Measurements from ENCODE around the gene ZNF716.
A peak's percentile ranks its signal among the peaks of the same experiment; 100 is the strongest.
"Not testable (repeated sequence)": the region's sequence is repeated elsewhere in the genome, so short reads cannot be mapped to it uniquely, and the experiment has no call there.

Gene ZNF716

GRCh38 chr7:57438244-57438643 lies 11.7 kb upstream of the ZNF716 start:
- H3K4me2 ChIP-seq (ENCODE audit: low read length) = no peak overlapping the region
- H3K27ac ChIP-seq (ENCODE audit: low read depth, low read length, poor library complexity, severe bottlenecking) = no peak overlapping the region
- TF ChIP-seq CTCF (IDR thresholded peaks at IDR 0.05; ENCODE audit: low read length) (no peak), EZH2 (IDR thresholded peaks at IDR 0.05; ENCODE audit: borderline replicate concordance, low read length) (no peak)
- H2AFZ ChIP-seq (ENCODE audit: low read length) = no peak overlapping the region
- no peaks in the 10 kb centered on the region for H4K20me1 ChIP-seq (ENCODE audit: insufficient read depth, low read length)
- H3K27me3 ChIP-seq (ENCODE audit: insufficient read depth, low read length) = no peaks in the 10 kb centered on the region
- H3K9me2 ChIP-seq (ENCODE audit: low read depth, low read length) = no peaks in the 10 kb centered on the region
- no peaks in the 10 kb centered on the region for H3K79me2 ChIP-seq (ENCODE audit: insufficient read depth, low read length)
- no peaks in the 10 kb centered on the region for H3K36me3 ChIP-seq (ENCODE audit: insufficient read depth, low read length)
- H3K9me3 ChIP-seq (ENCODE audit: low read length) = no peaks in the 10 kb centered on the region
- no peaks in the 10 kb centered on the region for H3K4me1 ChIP-seq (ENCODE audit: insufficient read depth, low read length, severe bottlenecking)
- no peak overlapping the region for H3K9ac ChIP-seq (ENCODE audit: low read length)
- no peak overlapping the region for H3K4me3 ChIP-seq (ENCODE audit: low read depth, low read length, poor library complexity, severe bottlenecking)
- no peaks in the 10 kb centered on the region for H3F3A ChIP-seq (ENCODE audit: insufficient read depth, low read length)

GRCh38 chr7:57443567-57443966 lies 6.4 kb upstream of the ZNF716 start:
- H4K20me1 ChIP-seq (ENCODE audit: insufficient read depth, low read length) = no peaks in the 10 kb centered on the region
- no peaks in the 10 kb centered on the region for H3K27me3 ChIP-seq (ENCODE audit: insufficient read depth, low read length)
- H3K79me2 ChIP-seq (ENCODE audit: insufficient read depth, low read length) = no peaks in the 10 kb centered on the region
- H3K9me3 ChIP-seq (ENCODE audit: low read length) = no peaks in the 10 kb centered on the region
- H3F3A ChIP-seq (ENCODE audit: insufficient read depth, low read length) = no peaks in the 10 kb centered on the region
- H3K27ac ChIP-seq (ENCODE audit: low read depth, low read length, poor library complexity, severe bottlenecking) = no peak overlapping the region
- no peak overlapping the region for H3K4me2 ChIP-seq (ENCODE audit: low read length)
- no peak overlapping the region for H3K4me3 ChIP-seq (ENCODE audit: low read depth, low read length, poor library complexity, severe bottlenecking)
- H3K4me1 ChIP-seq (ENCODE audit: insufficient read depth, low read length, severe bottlenecking) = no peaks in the 10 kb centered on the region
- no peak overlapping the region for H2AFZ ChIP-seq (ENCODE audit: low read length)
- H3K36me3 ChIP-seq (ENCODE audit: insufficient read depth, low read length) = no peaks in the 10 kb centered on the region
- TF ChIP-seq CTCF (IDR thresholded peaks at IDR 0.05; ENCODE audit: low read length) = no peak
- no peak for TF ChIP-seq EZH2 (IDR thresholded peaks at IDR 0.05; ENCODE audit: borderline replicate concordance, low read length)
- no peaks in the 10 kb centered on the region for H3K9me2 ChIP-seq (ENCODE audit: low read depth, low read length)
- H3K9ac ChIP-seq (ENCODE audit: low read length) = no peak overlapping the region

GRCh38 chr7:57469186-57469828 lies 19.3 kb downstream of the ZNF716 start:
- H3K27me3 ChIP-seq (ENCODE audit: insufficient read depth, low read length); H3K4me3 ChIP-seq (ENCODE audit: low read depth, low read length, poor library complexity, severe bottlenecking); H4K20me1 ChIP-seq (ENCODE audit: insufficient read depth, low read length); H3K79me2 ChIP-seq (ENCODE audit: insufficient read depth, low read length); H3K9me2 ChIP-seq (ENCODE audit: low read depth, low read length); H3K4me2 ChIP-seq (ENCODE audit: low read length); H3F3A ChIP-seq (ENCODE audit: insufficient read depth, low read length); H3K4me1 ChIP-seq (ENCODE audit: insufficient read depth, low read length, severe bottlenecking); H2AFZ ChIP-seq (ENCODE audit: low read length); H3K9ac ChIP-seq (ENCODE audit: low read length); H3K36me3 ChIP-seq (ENCODE audit: insufficient read depth, low read length); H3K27ac ChIP-seq (ENCODE audit: low read depth, low read length, poor library complexity, severe bottlenecking): not testable (repeated sequence)
- H3K9me3 ChIP-seq (ENCODE audit: low read length) = peaks cover 39% of the 10 kb centered on the region

- H3K27ac ChIP-seq (ENCODE audit: low read depth, low read length, poor library complexity, severe bottlenecking); H3K9me3 ChIP-seq (ENCODE audit: low read length); H3K4me1 ChIP-seq (ENCODE audit: insufficient read depth, low read length, severe bottlenecking); H4K20me1 ChIP-seq (ENCODE audit: insufficient read depth, low read length); H3K36me3 ChIP-seq (ENCODE audit: insufficient read depth, low read length); H3F3A ChIP-seq (ENCODE audit: insufficient read depth, low read length); H3K79me2 ChIP-seq (ENCODE audit: insufficient read depth, low read length); H3K9me2 ChIP-seq (ENCODE audit: low read depth, low read length); H3K4me3 ChIP-seq (ENCODE audit: low read depth, low read length, poor library complexity, severe bottlenecking); H2AFZ ChIP-seq (ENCODE audit: low read length); H3K9ac ChIP-seq (ENCODE audit: low read length); H3K27me3 ChIP-seq (ENCODE audit: insufficient read depth, low read length); H3K4me2 ChIP-seq (ENCODE audit: low read length): not testable (repeated sequence)
- TF ChIP-seq CTCF (IDR thresholded peaks at IDR 0.05; ENCODE audit: low read length) = peak; percentile 38; the same call in 1 of the 2 replicates
These were observed 30.3 kb downstream of the ZNF716 start for GRCh38 chr7:57480304-57480703.

GRCh38 chr7:57485022-57485421 lies 35.0 kb downstream of the ZNF716 start:
- peaks cover 11% of the 10 kb centered on the region for H3K9me3 ChIP-seq (ENCODE audit: low read length)
- H3K9me2 ChIP-seq (ENCODE audit: low read depth, low read length); H3K4me1 ChIP-seq (ENCODE audit: insufficient read depth, low read length, severe bottlenecking); H3K27me3 ChIP-seq (ENCODE audit: insufficient read depth, low read length); H3K79me2 ChIP-seq (ENCODE audit: insufficient read depth, low read length); H4K20me1 ChIP-seq (ENCODE audit: insufficient read depth, low read length); H3K36me3 ChIP-seq (ENCODE audit: insufficient read depth, low read length); H3F3A ChIP-seq (ENCODE audit: insufficient read depth, low read length); H3K9ac ChIP-seq (ENCODE audit: low read length); H2AFZ ChIP-seq (ENCODE audit: low read length); H3K4me2 ChIP-seq (ENCODE audit: low read length); H3K27ac ChIP-seq (ENCODE audit: low read depth, low read length, poor library complexity, severe bottlenecking); H3K4me3 ChIP-seq (ENCODE audit: low read depth, low read length, poor library complexity, severe bottlenecking): not testable (repeated sequence)
